BJ (cell line): ENCODE data around the gene KRT15. TPM values are rescaled to one million over a fixed set of nuclear protein-coding genes. Genes with fewer than 3 reads are reported as not detected.

Experiments
- CTCF ChIA-PET: fragments of 350-600 bp; formaldehyde crosslinking; extraction: SDS; loops from one replicate; lab custom pipeline; 2021; ENCODE audit warnings: antibody characterized with exemption, inconsistent platforms; lab: Yijun Ruan, JAX
- POLR2A ChIA-PET: fragments of 300-600 bp; sonication (Branson Sonifier 250); formaldehyde crosslinking; extraction: SDS; loops from one replicate; lab custom pipeline; 2021; ENCODE audit warnings: antibody characterized with exemption; lab: Charles Lee
- DNase-seq: peaks from one replicate; pipeline ENCODE4 v3.0.0-alpha.2; 2011; ENCODE audit warnings: low read depth
- H3K27me3 ChIP-seq: 2 replicates; pipeline ENCODE4 v1.6.0; 2011; ENCODE audit warnings: low read length; ENCODE audit not compliant: control insufficient read depth, insufficient read depth
- H3K36me3 ChIP-seq: 2 replicates; pipeline ENCODE4 v1.5.1; 2011; ENCODE audit warnings: low read length; ENCODE audit not compliant: control insufficient read depth, insufficient read depth
- H3K4me3 ChIP-seq: 2 replicates; pipeline ENCODE4 v1.5.1; 2011; ENCODE audit warnings: low read depth, mild to moderate bottlenecking, control low read depth, low read length
- CTCF ChIP-seq: IDR thresholded peaks from 2 replicates; pipeline ENCODE4 v1.5.1; 2011; ENCODE audit warnings: low read depth, mild to moderate bottlenecking, control low read depth, inconsistent platforms, low read length, moderate library complexity; ENCODE audit not compliant: insufficient read depth
- polyA plus RNA-seq: library from polyadenylated mRNA; depleted of rRNA; stranded (reverse); fragments of >200 nt; gene quantifications from 2 replicates; pipeline ENCODE4 v1.2.3, GENCODE V29; 2011

KRT15 gene
- polyA plus RNA-seq, 1 experiment, result 2.7 TPM

GRCh38 chr17:41553176-41553575 is 34.5 kb upstream of the KRT15 start:
- no peak for TF ChIP-seq CTCF
- H3K4me3 ChIP-seq, result no peak overlapping the region
- no peak for DNase-seq
- no peaks in the 10 kb centered on the region for H3K27me3 ChIP-seq
- POLR2A ChIA-PET, result no interaction called here
- CTCF ChIA-PET, result interaction anchor here (1.5 to 14.4 kb wide), 3 partner anchors 71 to 111 kb away, joined by 4 to 343 read pairs (median 243); partner anchors contain the start of gene KRT17
- no peaks in the 10 kb centered on the region for H3K36me3 ChIP-seq

GRCh38 chr17:41552455-41552854 is 33.8 kb upstream of the KRT15 start:
- no peak for DNase-seq
- ChIA-PET CTCF (interaction anchor here (1.4 to 14.4 kb wide), 5 partner anchors 10 to 112 kb away, joined by 4 to 343 read pairs (median 6); partner anchors contain the start of gene KRT17), POLR2A (no interaction called here)
- Histone ChIP-seq H3K36me3 (no peaks in the 10 kb centered on the region), H3K27me3 (no peaks in the 10 kb centered on the region), H3K4me3 (no peak overlapping the region)
- no peak for TF ChIP-seq CTCF

GRCh38 chr17:41551365-41551764 is 32.7 kb upstream of the KRT15 start:
- Histone ChIP-seq H3K4me3 (no peak overlapping the region), H3K36me3 (no peaks in the 10 kb centered on the region), H3K27me3 (no peaks in the 10 kb centered on the region)
- TF ChIP-seq CTCF, result no peak
- POLR2A ChIA-PET, result no interaction called here
- CTCF ChIA-PET, result interaction anchor here (0.6 to 14.4 kb wide), 7 partner anchors 9 to 748 kb away, joined by 3 to 343 read pairs (median 6); no protein-coding TSS in a partner anchor
- DNase-seq, result no peak

- Histone ChIP-seq H3K4me3 (no peak overlapping the region), H3K27me3 (no peaks in the 10 kb centered on the region), H3K36me3 (no peaks in the 10 kb centered on the region)
- no peak for DNase-seq
- ChIA-PET CTCF (interaction anchor here (0.6 to 14.4 kb wide), 67 partner anchors 9 to 1144 kb away, joined by 3 to 343 read pairs (median 6); partner anchors contain the start of genes EIF1, KRT13, KRT19 and KRT33A), POLR2A (interaction anchor here (0.6 to 1.6 kb wide), 2 partner anchors 113 to 1239 kb away, joined by 3 to 4 read pairs; no protein-coding TSS in a partner anchor)
- no peak for TF ChIP-seq CTCF
These were observed 30.9 kb upstream of the KRT15 start for GRCh38 chr17:41549596-41550039.

GRCh38 chr17:41548844-41549595 is 30.3 kb upstream of the KRT15 start:
- H3K4me3 ChIP-seq, result no peak overlapping the region
- no peak for DNase-seq
- H3K27me3 ChIP-seq, result no peaks in the 10 kb centered on the region
- TF ChIP-seq CTCF, result peak; percentile 86
- H3K36me3 ChIP-seq, result no peaks in the 10 kb centered on the region
- POLR2A ChIA-PET, result interaction anchor here (0.6 to 1.6 kb wide), 2 partner anchors 114 to 1239 kb away, joined by 3 to 4 read pairs; no protein-coding TSS in a partner anchor
- CTCF ChIA-PET, result interaction anchor here (0.6 to 14.4 kb wide), 86 partner anchors 8 to 1144 kb away, joined by 3 to 343 read pairs (median 5); partner anchors contain the start of genes EIF1, KRT13, KRT19 and KRT20
